Stomach (tissue), 4 donors: Measurements from ENCODE around the gene MCM7.

Experiments used
- CTCF ChIP-seq, 7 experiments: fragments of 450-650 bp in 4 of 7; fragments of 200-600 bp in 3 of 7; sonication (generic) in 3 of 7; IDR thresholded peaks; one replicate each; pipeline ENCODE4 v1.5.1; 2016 to 2019; ENCODE audit warnings: antibody characterized with exemption in 7 of 7, control low read depth in 2 of 7, mild to moderate bottlenecking in 1 of 7
- POLR2A ChIP-seq, 4 donors: fragments of 450-650 bp; IDR thresholded peaks; one replicate each; pipeline ENCODE4 v1.6.1; 2016; ENCODE audit warnings: antibody characterized with exemption in 4 of 4, control low read depth in 2 of 4, mild to moderate bottlenecking in 1 of 4, moderate library complexity in 1 of 4
- POLR2AphosphoS5 ChIP-seq, 3 donors: sonication (generic); formaldehyde crosslinking; IDR thresholded peaks; one replicate each; pipeline ENCODE4 v1.6.1; 2016; ENCODE audit warnings: antibody characterized with exemption in 3 of 3

- no peak for TF ChIP-seq CTCF (IDR thresholded peaks at IDR 0.05)
- no peak for TF ChIP-seq POLR2AphosphoS5 (IDR thresholded peaks at IDR 0.05)
- TF ChIP-seq POLR2A (IDR thresholded peaks at IDR 0.05), result no peak
These were observed 1.7 kb downstream of the MCM7 start for GRCh38 chr7:100099452-100099851.
